K562 (cell line): Measurements from ENCODE around the gene DCPS. TPM values are rescaled to one million over a fixed set of nuclear protein-coding genes. Genes with fewer than 3 reads are reported as not detected.

ENCODE experiments used
- CEBPB ChIP-seq: fragments of 450-650 bp; IDR thresholded peaks from 2 replicates; pipeline ENCODE4 v1.6.1; 2016; ENCODE audit warnings: missing genetic modification characterization, missing compliant biosample characterization
- CHD1 ChIP-seq: fragments of 200-600 bp; sonication (generic); IDR thresholded peaks from one replicate; pipeline ENCODE4 v1.6.1; 2012; ENCODE audit warnings: mild to moderate bottlenecking, moderate library complexity, low read length, inconsistent platforms
- ERF ChIP-seq: fragments of 450-650 bp; formaldehyde crosslinking; IDR thresholded peaks from 2 replicates; pipeline ENCODE4 v1.4.0; 2020; ENCODE audit warnings: mild to moderate bottlenecking, mixed read lengths
- MIER1 ChIP-seq: fragments of 450-650 bp; IDR thresholded peaks from 2 replicates; pipeline ENCODE4 v1.6.1; 2016; ENCODE audit warnings: antibody characterized with exemption, mild to moderate bottlenecking, low read depth
- NFRKB ChIP-seq: fragments of 450-650 bp; IDR thresholded peaks from 2 replicates; pipeline ENCODE4 v1.6.1; 2016; ENCODE audit warnings: low read depth
- RFX5 ChIP-seq: IDR thresholded peaks from 2 replicates; pipeline ENCODE4 v1.6.1; 2011; ENCODE audit warnings: low read depth, mild to moderate bottlenecking, improper control_type of control experiment, low read length
- SMARCE1 ChIP-seq: fragments of 450-650 bp; IDR thresholded peaks from 2 replicates; pipeline ENCODE4 v1.7.1; 2016; ENCODE audit warnings: mild to moderate bottlenecking
- STAT5B ChIP-seq: fragments of 250-450 bp; sonication (Bioruptor Pico); IDR thresholded peaks from 2 replicates; pipeline ENCODE4 v1.8.0; 2021; ENCODE audit warnings: mild to moderate bottlenecking, inconsistent platforms
- U2AF1 ChIP-seq: fragments of 200-400 bp; formaldehyde crosslinking; optimal IDR thresholded peaks from 2 replicates; pipeline ENCODE3; 2017; ENCODE audit warnings: mild to moderate bottlenecking, low read depth, low read length, moderate library complexity
- polyA plus RNA-seq, 8 experiments: library from polyadenylated mRNA; depleted of rRNA in 4 of 8; stranded (reverse) in 5 of 8; unstranded in 3 of 8; fragments of >200 nt; fragmentation: Nextera tagmentation in 2 of 8; fragmentation: Illumina TruSeq in 1 of 8; extraction: Ambion mirVana in 2 of 8; extraction: Trizol in 1 of 8; gene quantifications; 2 replicates each; pipeline versions ENCODE4 v1.2.1 to v1.2.3, GENCODE V29; 2011 to 2014; ENCODE audit warnings: inconsistent platforms in 1 of 8, missing spikeins in 1 of 8
- total RNA-seq, 7 experiments: library from RNA; depleted of rRNA in 6 of 7; stranded (reverse); fragments of >200 nt in 6 of 7; fragmentation: Illumina TruSeq in 2 of 7; extraction: Trizol in 2 of 7; gene quantifications; 2 replicates each; pipeline versions ENCODE4 v1.2.1 to v1.2.3, GENCODE V29; 2011 to 2021; ENCODE audit warnings: low replicate concordance in 1 of 7
- TF ChIP-seq, protein P1 (sequence below), 2 experiments: fragments of 450-650 bp; IDR thresholded peaks; 2 replicates each; pipeline ENCODE4 v1.6.1; 2018; ENCODE audit warnings: mild to moderate bottlenecking in 2 of 2, low read depth in 1 of 2; ENCODE audit not compliant: partially characterized antibody in 2 of 2
- TF ChIP-seq, protein P2 (sequence below): fragments of 450-650 bp; IDR thresholded peaks from 2 replicates; pipeline ENCODE4 v1.6.1; 2018; ENCODE audit warnings: mild to moderate bottlenecking, low read depth; ENCODE audit not compliant: partially characterized antibody
- TF ChIP-seq, protein P3 (sequence below): sonication (generic); formaldehyde crosslinking; IDR thresholded peaks from 2 replicates; pipeline ENCODE4 v1.8.1; 2023; ENCODE audit warnings: mild to moderate bottlenecking, missing genetic modification reagents
- TF ChIP-seq, protein P4 (sequence below), 2 experiments: fragments of 450-650 bp; IDR thresholded peaks; 2 replicates each; pipeline ENCODE4 v1.6.1; 2016
- TF ChIP-seq, protein P5 (sequence below): fragments of 250-450 bp; sonication (Bioruptor Pico); IDR thresholded peaks from 2 replicates; pipeline ENCODE4 v1.5.0; 2021; ENCODE audit warnings: mild to moderate bottlenecking, borderline replicate concordance

Gene DCPS
- total and polyA plus RNA-seq, 9 of the 15 experiments (the other 6 are each of a cell fraction or from before 2014, with no cell fraction given), result 8.7 to 38.1 (median 17.9) TPM

DNA sequence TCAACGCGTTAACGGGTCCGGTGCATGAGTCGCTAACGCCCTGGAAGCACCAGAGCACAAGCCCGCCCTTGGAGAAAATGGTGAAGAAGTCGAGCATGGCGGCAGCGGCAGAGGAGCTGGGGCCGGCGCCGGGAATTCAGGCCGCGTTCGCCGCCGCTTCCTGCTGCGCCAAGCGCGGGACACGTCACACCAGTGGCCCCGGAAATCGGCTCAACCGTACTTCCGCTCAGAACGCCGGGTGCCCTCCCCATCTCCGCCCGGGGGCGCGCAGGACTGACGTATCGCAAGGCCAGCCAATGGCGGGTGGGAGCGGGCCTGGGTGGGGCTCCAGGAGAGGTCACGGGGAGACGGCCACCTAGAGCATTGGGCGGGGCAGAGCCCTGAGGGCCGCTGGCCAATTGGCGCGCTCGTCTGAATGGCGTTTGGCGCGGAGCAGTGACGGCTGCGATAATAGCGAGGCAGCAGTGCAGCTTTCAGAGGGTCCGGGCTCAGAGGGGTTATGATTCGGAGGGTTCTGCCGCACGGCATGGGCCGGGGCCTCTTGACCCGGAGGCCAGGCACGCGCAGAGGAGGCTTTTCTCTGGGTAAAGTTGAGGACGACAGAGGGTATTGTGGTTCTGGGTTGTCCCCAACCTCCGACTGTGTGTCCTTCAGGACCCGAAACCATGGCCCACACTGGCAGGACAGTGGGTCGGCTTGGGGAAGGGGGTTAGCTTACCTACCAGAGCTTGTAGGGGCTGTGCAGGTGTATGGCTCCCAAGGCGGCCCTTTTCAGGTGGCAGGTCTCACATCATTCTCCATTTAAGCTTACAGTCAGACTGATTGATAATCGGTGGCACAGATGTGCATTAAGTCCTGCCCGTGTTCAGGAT, 34.9 kb upstream of the DCPS start, which contains the start of the genes FOXRED1 and SRPRA (continued):
- TF ChIP-seq, protein P1, sequence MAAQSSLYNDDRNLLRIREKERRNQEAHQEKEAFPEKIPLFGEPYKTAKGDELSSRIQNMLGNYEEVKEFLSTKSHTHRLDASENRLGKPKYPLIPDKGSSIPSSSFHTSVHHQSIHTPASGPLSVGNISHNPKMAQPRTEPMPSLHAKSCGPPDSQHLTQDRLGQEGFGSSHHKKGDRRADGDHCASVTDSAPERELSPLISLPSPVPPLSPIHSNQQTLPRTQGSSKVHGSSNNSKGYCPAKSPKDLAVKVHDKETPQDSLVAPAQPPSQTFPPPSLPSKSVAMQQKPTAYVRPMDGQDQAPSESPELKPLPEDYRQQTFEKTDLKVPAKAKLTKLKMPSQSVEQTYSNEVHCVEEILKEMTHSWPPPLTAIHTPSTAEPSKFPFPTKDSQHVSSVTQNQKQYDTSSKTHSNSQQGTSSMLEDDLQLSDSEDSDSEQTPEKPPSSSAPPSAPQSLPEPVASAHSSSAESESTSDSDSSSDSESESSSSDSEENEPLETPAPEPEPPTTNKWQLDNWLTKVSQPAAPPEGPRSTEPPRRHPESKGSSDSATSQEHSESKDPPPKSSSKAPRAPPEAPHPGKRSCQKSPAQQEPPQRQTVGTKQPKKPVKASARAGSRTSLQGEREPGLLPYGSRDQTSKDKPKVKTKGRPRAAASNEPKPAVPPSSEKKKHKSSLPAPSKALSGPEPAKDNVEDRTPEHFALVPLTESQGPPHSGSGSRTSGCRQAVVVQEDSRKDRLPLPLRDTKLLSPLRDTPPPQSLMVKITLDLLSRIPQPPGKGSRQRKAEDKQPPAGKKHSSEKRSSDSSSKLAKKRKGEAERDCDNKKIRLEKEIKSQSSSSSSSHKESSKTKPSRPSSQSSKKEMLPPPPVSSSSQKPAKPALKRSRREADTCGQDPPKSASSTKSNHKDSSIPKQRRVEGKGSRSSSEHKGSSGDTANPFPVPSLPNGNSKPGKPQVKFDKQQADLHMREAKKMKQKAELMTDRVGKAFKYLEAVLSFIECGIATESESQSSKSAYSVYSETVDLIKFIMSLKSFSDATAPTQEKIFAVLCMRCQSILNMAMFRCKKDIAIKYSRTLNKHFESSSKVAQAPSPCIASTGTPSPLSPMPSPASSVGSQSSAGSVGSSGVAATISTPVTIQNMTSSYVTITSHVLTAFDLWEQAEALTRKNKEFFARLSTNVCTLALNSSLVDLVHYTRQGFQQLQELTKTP (IDR thresholded peaks at IDR 0.05; ENCODE audit: low read depth in 1 of 2, partially characterized antibody in 2 of 2), result no peak
- TF ChIP-seq, protein P2, sequence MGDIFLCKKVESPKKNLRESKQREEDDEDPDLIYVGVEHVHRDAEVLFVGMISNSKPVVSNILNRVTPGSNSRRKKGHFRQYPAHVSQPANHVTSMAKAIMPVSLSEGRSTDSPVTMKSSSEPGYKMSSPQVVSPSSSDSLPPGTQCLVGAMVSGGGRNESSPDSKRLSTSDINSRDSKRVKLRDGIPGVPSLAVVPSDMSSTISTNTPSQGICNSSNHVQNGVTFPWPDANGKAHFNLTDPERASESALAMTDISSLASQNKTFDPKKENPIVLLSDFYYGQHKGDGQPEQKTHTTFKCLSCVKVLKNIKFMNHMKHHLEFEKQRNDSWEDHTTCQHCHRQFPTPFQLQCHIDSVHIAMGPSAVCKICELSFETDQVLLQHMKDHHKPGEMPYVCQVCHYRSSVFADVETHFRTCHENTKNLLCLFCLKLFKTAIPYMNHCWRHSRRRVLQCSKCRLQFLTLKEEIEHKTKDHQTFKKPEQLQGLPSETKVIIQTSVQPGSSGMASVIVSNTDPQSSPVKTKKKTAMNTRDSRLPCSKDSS, result no peak
- TF ChIP-seq, protein P3, sequence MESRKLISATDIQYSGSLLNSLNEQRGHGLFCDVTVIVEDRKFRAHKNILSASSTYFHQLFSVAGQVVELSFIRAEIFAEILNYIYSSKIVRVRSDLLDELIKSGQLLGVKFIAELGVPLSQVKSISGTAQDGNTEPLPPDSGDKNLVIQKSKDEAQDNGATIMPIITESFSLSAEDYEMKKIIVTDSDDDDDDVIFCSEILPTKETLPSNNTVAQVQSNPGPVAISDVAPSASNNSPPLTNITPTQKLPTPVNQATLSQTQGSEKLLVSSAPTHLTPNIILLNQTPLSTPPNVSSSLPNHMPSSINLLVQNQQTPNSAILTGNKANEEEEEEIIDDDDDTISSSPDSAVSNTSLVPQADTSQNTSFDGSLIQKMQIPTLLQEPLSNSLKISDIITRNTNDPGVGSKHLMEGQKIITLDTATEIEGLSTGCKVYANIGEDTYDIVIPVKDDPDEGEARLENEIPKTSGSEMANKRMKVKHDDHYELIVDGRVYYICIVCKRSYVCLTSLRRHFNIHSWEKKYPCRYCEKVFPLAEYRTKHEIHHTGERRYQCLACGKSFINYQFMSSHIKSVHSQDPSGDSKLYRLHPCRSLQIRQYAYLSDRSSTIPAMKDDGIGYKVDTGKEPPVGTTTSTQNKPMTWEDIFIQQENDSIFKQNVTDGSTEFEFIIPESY (CRISPR knock-in tag), result no peak
- TF ChIP-seq, protein P4, sequence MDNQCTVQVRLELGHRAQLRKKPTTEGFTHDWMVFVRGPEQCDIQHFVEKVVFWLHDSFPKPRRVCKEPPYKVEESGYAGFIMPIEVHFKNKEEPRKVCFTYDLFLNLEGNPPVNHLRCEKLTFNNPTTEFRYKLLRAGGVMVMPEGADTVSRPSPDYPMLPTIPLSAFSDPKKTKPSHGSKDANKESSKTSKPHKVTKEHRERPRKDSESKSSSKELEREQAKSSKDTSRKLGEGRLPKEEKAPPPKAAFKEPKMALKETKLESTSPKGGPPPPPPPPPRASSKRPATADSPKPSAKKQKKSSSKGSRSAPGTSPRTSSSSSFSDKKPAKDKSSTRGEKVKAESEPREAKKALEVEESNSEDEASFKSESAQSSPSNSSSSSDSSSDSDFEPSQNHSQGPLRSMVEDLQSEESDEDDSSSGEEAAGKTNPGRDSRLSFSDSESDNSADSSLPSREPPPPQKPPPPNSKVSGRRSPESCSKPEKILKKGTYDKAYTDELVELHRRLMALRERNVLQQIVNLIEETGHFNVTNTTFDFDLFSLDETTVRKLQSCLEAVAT (IDR thresholded peaks at IDR 0.05), result peak in 1 of 2 experiments; percentile 84; a peak in 2 of 4 replicates
- TF ChIP-seq SMARCE1 (no peak), ERF (CRISPR knock-in tag) (0 out of 2 replicates have a peak, but pooled peaks have one; percentile 19), U2AF1 (no peak), NFRKB (no peak), STAT5B (no peak), MIER1 (no peak; the same call in 1 of the 2 replicates), CHD1 (peak; percentile 3), RFX5 (peak; percentile 63; the same call in 1 of the 2 replicates), CEBPB (tag) (no peak)
- TF ChIP-seq, protein P5, sequence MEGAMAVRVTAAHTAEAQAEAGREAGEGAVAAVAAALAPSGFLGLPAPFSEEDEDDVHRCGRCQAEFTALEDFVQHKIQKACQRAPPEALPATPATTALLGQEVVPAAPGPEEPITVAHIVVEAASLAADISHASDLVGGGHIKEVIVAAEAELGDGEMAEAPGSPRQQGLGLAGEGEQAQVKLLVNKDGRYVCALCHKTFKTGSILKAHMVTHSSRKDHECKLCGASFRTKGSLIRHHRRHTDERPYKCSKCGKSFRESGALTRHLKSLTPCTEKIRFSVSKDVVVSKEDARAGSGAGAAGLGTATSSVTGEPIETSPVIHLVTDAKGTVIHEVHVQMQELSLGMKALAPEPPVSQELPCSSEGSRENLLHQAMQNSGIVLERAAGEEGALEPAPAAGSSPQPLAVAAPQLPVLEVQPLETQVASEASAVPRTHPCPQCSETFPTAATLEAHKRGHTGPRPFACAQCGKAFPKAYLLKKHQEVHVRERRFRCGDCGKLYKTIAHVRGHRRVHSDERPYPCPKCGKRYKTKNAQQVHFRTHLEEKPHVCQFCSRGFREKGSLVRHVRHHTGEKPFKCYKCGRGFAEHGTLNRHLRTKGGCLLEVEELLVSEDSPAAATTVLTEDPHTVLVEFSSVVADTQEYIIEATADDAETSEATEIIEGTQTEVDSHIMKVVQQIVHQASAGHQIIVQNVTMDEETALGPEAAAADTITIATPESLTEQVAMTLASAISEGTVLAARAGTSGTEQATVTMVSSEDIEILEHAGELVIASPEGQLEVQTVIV (CRISPR knock-in tag), result no peak
